LNCaP clone FGC (cell line): Measurements from ENCODE around the gene TDP1.

Source experiments
- DNase-seq: peaks from one replicate; pipeline ENCODE4 v3.0.0-alpha.2; 2011; ENCODE audit warnings: low read depth
- H3K4me3 ChIP-seq: 2 replicates; pipeline ENCODE4 v1.5.1; 2011; ENCODE audit warnings: mild to moderate bottlenecking, low read depth, low read length, control low read depth
- CTCF ChIP-seq: IDR thresholded peaks from 2 replicates; pipeline ENCODE4 v1.5.1; 2012; ENCODE audit warnings: mild to moderate bottlenecking; ENCODE audit not compliant: control insufficient read depth, insufficient read depth; ENCODE audit errors: extremely low read depth

The TDP1 gene

GRCh38 chr14:89955022-89955744 is 544 bp upstream of the TDP1 start:
- no peak for TF ChIP-seq CTCF
- peak overlapping the region; percentile 79 for H3K4me3 ChIP-seq
- DNase-seq: peak; percentile 36

GRCh38 chr14:89956661-89957009 is 908 bp downstream of the TDP1 start:
- DNase-seq: no peak
- H3K4me3 ChIP-seq: peak overlapping the region; percentile 79
- no peak for TF ChIP-seq CTCF

- DNase-seq: no peak
- peak overlapping the region; percentile 79 for H3K4me3 ChIP-seq
- TF ChIP-seq CTCF: no peak
Measured at GRCh38 chr14:89957376-89957775, 1.6 kb downstream of the TDP1 start.

- TF ChIP-seq CTCF: no peak
- no peak overlapping the region for H3K4me3 ChIP-seq
- no peak for DNase-seq
Measured at GRCh38 chr14:89957791-89958190, 2.1 kb downstream of the TDP1 start.

- H3K4me3 ChIP-seq: no peak overlapping the region
- DNase-seq: no peak
- no peak for TF ChIP-seq CTCF
Measured at GRCh38 chr14:89958966-89959365, 3.2 kb downstream of the TDP1 start.

GRCh38 chr14:89959853-89960445 is 4.2 kb downstream of the TDP1 start:
- no peak for DNase-seq
- no peak for TF ChIP-seq CTCF
- H3K4me3 ChIP-seq: no peak overlapping the region

- TF ChIP-seq CTCF: no peak
- no peak overlapping the region for H3K4me3 ChIP-seq
- DNase-seq: no peak
Measured at GRCh38 chr14:89960914-89961313, 5.2 kb downstream of the TDP1 start.
